ENCODE results near the gene TRUB1.
"Not testable (repeated sequence)": the region's sequence is repeated elsewhere in the genome, so short reads cannot be mapped to it uniquely, and the experiment has no call there.

TRUB1 gene

GRCh38 chr10:114937962-114938855 lies at the start of gene TRUB1:
Gene TRUB1, plus strand, starts transcription at chr10:114938195. Its CDS starts 59 bp downstream, at chr10:114938254.
- peak; percentile 64 for DNase-seq

GRCh38 chr10:114893251-114893650 lies 44.7 kb upstream of the TRUB1 start:
- DNase-seq = no peak

GRCh38 chr10:114894911-114895310 lies 43.1 kb upstream of the TRUB1 start:
- DNase-seq = no peak

- not testable (repeated sequence) for DNase-seq
Measured at GRCh38 chr10:114897011-114897410, 41.0 kb upstream of the TRUB1 start.

GRCh38 chr10:114897593-114897992 lies 40.4 kb upstream of the TRUB1 start:
- no peak for DNase-seq

GRCh38 chr10:114899982-114900381 lies 38.0 kb upstream of the TRUB1 start:
- DNase-seq = no peak

GRCh38 chr10:114900658-114901057 lies 37.3 kb upstream of the TRUB1 start:
- no peak for DNase-seq

GRCh38 chr10:114902151-114902550 lies 35.8 kb upstream of the TRUB1 start:
- no peak for DNase-seq

GRCh38 chr10:114905450-114905849 lies 32.5 kb upstream of the TRUB1 start:
- DNase-seq = no peak

GRCh38 chr10:114906981-114907380 lies 31.0 kb upstream of the TRUB1 start:
- DNase-seq = no peak

- no peak for DNase-seq
Measured at GRCh38 chr10:114908896-114909295, 29.1 kb upstream of the TRUB1 start.

GRCh38 chr10:114911052-114911711 lies 26.8 kb upstream of the TRUB1 start:
- DNase-seq = no peak

GRCh38 chr10:114911801-114912469 lies 26.1 kb upstream of the TRUB1 start:
- DNase-seq = no peak

- no peak for DNase-seq
Measured at GRCh38 chr10:114912470-114912859, 25.5 kb upstream of the TRUB1 start.

GRCh38 chr10:114914560-114914959 lies 23.4 kb upstream of the TRUB1 start:
- no peak for DNase-seq

GRCh38 chr10:114915294-114915693 lies 22.7 kb upstream of the TRUB1 start:
- DNase-seq = no peak

- no peak for DNase-seq
Measured at GRCh38 chr10:114916653-114917052, 21.3 kb upstream of the TRUB1 start.

GRCh38 chr10:114917459-114917858 lies 20.5 kb upstream of the TRUB1 start:
- no peak for DNase-seq

- no peak for DNase-seq
Measured at GRCh38 chr10:114917927-114918672, 19.9 kb upstream of the TRUB1 start.

- DNase-seq = no peak
Measured at GRCh38 chr10:114920459-114920858, 17.5 kb upstream of the TRUB1 start.

GRCh38 chr10:114922003-114922402 lies 16.0 kb upstream of the TRUB1 start:
- DNase-seq = no peak

- DNase-seq = no peak
Measured at GRCh38 chr10:114923551-114923950, 14.4 kb upstream of the TRUB1 start.
